KOPT-K1 (cell line): ENCODE measurements around the gene RAB30.

Experiments used
- H3K27ac ChIP-seq: fragments of 200-600 bp; sonication (generic); 2 replicates; pipeline ENCODE4 v1.5.1; 2016; ENCODE audit warnings: antibody characterized with exemption, mild to moderate bottlenecking, low read depth, low read length; ENCODE audit not compliant: poor library complexity, severe bottlenecking
- H3K36me3 ChIP-seq: fragments of 200-600 bp; sonication (generic); 2 replicates; pipeline ENCODE4 v1.5.1; 2017; ENCODE audit warnings: antibody characterized with exemption, mild to moderate bottlenecking, low read length, moderate library complexity; ENCODE audit not compliant: insufficient read depth
- H3K9me3 ChIP-seq: fragments of 200-600 bp; sonication (generic); 2 replicates; pipeline ENCODE4 v1.5.1; 2017; ENCODE audit warnings: antibody characterized with exemption, low read length, mild to moderate bottlenecking; ENCODE audit not compliant: insufficient read depth, poor library complexity, severe bottlenecking

The RAB30 gene

GRCh38 chr11:83087035-83087434 lies 15.3 kb upstream of the RAB30 start:
- no peaks in the 10 kb centered on the region for H3K9me3 ChIP-seq
- H3K36me3 ChIP-seq, result 0 out of 2 replicates have a peak, but pooled peaks cover 3% of the 10 kb centered on the region
- H3K27ac ChIP-seq, result no peak overlapping the region

- H3K27ac ChIP-seq, result no peak overlapping the region
- no peaks in the 10 kb centered on the region for H3K9me3 ChIP-seq
- H3K36me3 ChIP-seq, result peaks cover 51% of the 10 kb centered on the region
These were observed 8.1 kb upstream of the RAB30 start for GRCh38 chr11:83079820-83080219.

GRCh38 chr11:83078269-83078668 lies 6.6 kb upstream of the RAB30 start:
- Histone ChIP-seq H3K27ac (no peak overlapping the region), H3K36me3 (peaks cover 65% of the 10 kb centered on the region), H3K9me3 (no peaks in the 10 kb centered on the region)

GRCh38 chr11:83073884-83074283 lies 2.2 kb upstream of the RAB30 start:
- H3K9me3 ChIP-seq, result no peaks in the 10 kb centered on the region
- no peak overlapping the region for H3K27ac ChIP-seq
- peaks cover 45% of the 10 kb centered on the region for H3K36me3 ChIP-seq

GRCh38 chr11:83073258-83073657 lies 1.6 kb upstream of the RAB30 start:
- peak overlapping the region; percentile 78 for H3K27ac ChIP-seq

GRCh38 chr11:83072350-83073242 lies 899 bp upstream of the RAB30 start:
- Histone ChIP-seq H3K9me3 (no peaks in the 10 kb centered on the region), H3K36me3 (peaks cover 42% of the 10 kb centered on the region), H3K27ac (peak overlapping the region; percentile 78)

More at GRCh38 chr11:83073258-83073657, 1.6 kb upstream of the RAB30 start:
- peaks cover 45% of the 10 kb centered on the region for H3K36me3 ChIP-seq
- no peaks in the 10 kb centered on the region for H3K9me3 ChIP-seq

- no peaks in the 10 kb centered on the region for H3K9me3 ChIP-seq
- peak overlapping the region; percentile 16 for H3K27ac ChIP-seq
- H3K36me3 ChIP-seq, result peaks cover 26% of the 10 kb centered on the region
These were observed 748 bp downstream of the RAB30 start for GRCh38 chr11:83070731-83071566.

- no peaks in the 10 kb centered on the region for H3K9me3 ChIP-seq
- peaks cover 18% of the 10 kb centered on the region for H3K36me3 ChIP-seq
- H3K27ac ChIP-seq, result no peak overlapping the region
These were observed 1.5 kb downstream of the RAB30 start for GRCh38 chr11:83070044-83070701.

GRCh38 chr11:83069441-83070043 lies 2.2 kb downstream of the RAB30 start:
- no peaks in the 10 kb centered on the region for H3K9me3 ChIP-seq
- H3K36me3 ChIP-seq, result peaks cover 12% of the 10 kb centered on the region
- no peak overlapping the region for H3K27ac ChIP-seq

- Histone ChIP-seq H3K36me3 (peaks cover 2% of the 10 kb centered on the region), H3K9me3 (no peaks in the 10 kb centered on the region), H3K27ac (no peak overlapping the region)
These were observed 3.1 kb downstream of the RAB30 start for GRCh38 chr11:83068568-83068967.

- H3K27ac ChIP-seq, result no peak overlapping the region
- no peaks in the 10 kb centered on the region for H3K36me3 ChIP-seq
- no peaks in the 10 kb centered on the region for H3K9me3 ChIP-seq
These were observed 7.7 kb downstream of the RAB30 start for GRCh38 chr11:83064011-83064410.

- Histone ChIP-seq H3K27ac (no peak overlapping the region), H3K36me3 (no peaks in the 10 kb centered on the region), H3K9me3 (no peaks in the 10 kb centered on the region)
These were observed 8.5 kb downstream of the RAB30 start for GRCh38 chr11:83063073-83063754.

GRCh38 chr11:83061883-83062282 lies 9.8 kb downstream of the RAB30 start:
- H3K9me3 ChIP-seq, result no peaks in the 10 kb centered on the region
- H3K27ac ChIP-seq, result no peak overlapping the region
- H3K36me3 ChIP-seq, result no peaks in the 10 kb centered on the region

- H3K27ac ChIP-seq, result no peak overlapping the region
- no peaks in the 10 kb centered on the region for H3K9me3 ChIP-seq
- no peaks in the 10 kb centered on the region for H3K36me3 ChIP-seq
These were observed 10.7 kb downstream of the RAB30 start for GRCh38 chr11:83060965-83061364.
